SHP77 treated with DMSO at 0.1 percent for 48 hours (cell line): ENCODE measurements around the gene NRTN.
A peak's percentile ranks its signal among the peaks of the same experiment; 100 is the strongest.

Experiments
- DNase-seq: peaks from one replicate; lab custom pipeline; 2025; lab: John Stamatoyannopoulos, UW

Gene NRTN

DNA sequence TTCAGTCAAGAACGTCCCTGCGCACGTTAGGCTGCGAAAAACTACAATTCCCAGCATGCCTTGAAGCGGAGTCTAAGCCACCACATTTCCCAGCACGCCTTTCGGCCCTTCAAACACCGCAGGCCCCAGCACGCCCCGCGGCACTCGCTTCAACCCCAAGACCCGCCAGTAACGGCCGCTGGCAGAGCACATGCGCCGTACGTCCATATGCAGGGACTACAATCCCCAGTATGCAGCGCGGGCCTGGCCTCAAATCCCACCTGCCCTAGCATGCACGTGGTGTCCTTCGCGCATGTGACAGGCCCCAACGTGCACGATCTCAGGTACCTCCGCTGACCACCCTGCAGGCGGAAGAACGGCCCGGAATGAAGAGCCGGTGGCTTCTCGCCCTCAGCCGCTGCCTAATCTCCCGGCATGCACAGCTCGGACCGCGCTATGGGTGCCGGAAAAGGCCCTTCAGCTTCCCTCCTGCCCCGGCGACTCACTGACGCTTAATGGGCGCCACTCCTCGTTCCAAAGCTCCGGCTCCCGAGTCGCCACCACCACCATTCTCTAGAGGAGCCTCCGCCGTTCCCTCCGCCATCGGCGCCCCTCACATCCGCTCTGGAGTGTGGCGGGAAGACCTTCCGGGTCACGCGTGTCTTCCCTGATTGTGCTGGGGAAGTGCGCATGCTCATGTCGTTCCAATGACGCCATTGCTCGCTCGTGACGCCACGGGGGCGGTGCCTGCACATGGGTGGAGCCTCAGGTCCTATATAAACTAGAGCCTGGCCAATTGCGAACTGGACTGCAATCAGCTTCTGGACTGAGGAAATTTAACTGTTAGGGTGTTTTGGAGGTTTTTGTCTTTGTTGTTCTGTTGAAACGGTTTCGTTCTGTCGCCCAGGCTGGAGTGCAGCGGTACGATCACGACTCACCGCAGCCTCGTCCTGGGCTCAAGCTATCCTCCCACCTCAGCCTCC lies 14.0 kb upstream of the NRTN start, which contains the start of gene DUS3L:
Gene DUS3L, minus strand, starts transcription at position 605 of the 962 bp plus-strand sequence. Its CDS starts 22 bp downstream, at position 583.
- DNase-seq: peak; percentile 95

DNA sequence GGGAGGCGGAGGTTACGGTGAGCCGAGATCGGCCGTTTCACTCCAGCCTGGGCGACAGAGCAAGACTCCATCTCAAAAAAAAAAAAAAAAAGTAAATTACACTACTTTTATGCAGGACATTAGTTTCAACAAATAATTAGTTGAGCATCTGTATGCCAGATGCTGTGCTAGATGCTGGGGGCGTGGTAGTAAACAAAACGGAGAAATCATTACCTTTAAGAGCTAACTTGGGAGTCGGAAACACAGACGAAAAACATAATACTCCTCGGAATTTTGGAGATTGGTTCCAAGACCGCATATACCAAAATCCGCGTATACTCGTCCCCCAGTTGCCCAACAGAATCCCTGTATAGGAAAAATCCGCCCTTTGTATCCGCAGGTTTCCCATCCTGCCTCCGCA lies 12.6 kb upstream of the NRTN start:
- no peak for DNase-seq

DNA sequence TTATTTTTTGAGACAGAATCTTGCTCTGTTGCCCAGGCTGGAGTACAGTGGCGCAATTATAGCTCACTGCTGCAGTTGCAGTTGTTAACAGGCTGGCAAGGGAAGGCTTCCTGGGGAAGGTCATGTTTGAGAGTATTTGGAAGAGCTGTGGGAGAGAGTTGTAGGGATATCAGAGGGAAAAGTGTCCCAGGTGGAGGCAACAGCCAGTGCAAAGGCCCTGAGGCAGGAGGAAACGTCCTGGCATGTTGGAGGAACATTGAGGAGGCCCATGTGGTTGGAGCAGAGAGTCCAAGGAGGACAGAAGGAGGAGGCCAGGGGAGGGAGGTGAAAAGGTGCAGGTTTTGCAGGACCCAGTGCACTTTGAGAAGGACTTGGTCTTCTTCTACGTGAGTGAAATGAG lies 11.7 kb upstream of the NRTN start:
- no peak for DNase-seq

- no peak for DNase-seq
These were observed 9.4 kb upstream of the NRTN start for GRCh38 chr19:5795382-5795919.

DNA sequence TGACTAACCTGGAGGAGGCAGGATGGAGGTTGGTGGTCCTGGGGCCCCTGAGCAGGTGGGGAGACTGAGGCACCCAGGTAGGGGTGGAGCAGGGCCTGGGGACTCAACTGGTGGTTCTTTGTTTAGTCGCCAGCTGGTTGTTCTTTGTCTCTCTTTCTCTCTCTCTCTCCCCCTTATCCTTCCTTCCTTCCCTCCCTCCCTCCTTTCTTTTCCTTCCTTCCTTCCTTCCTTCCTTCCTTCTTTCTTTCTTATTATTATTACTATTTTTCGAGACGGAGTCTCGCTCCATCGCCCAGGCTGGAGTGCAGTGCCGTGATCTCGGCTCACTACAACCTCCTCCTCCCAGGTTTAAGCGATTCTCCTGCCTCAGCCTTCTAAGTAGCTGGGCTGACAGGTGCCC lies 6.6 kb upstream of the NRTN start:
- no peak for DNase-seq

- no peak for DNase-seq
These were observed 5.3 kb upstream of the NRTN start for GRCh38 chr19:5799247-5800241.

GRCh38 chr19:5800361-5801270 lies 4.3 kb upstream of the NRTN start:
- no peak for DNase-seq

DNA sequence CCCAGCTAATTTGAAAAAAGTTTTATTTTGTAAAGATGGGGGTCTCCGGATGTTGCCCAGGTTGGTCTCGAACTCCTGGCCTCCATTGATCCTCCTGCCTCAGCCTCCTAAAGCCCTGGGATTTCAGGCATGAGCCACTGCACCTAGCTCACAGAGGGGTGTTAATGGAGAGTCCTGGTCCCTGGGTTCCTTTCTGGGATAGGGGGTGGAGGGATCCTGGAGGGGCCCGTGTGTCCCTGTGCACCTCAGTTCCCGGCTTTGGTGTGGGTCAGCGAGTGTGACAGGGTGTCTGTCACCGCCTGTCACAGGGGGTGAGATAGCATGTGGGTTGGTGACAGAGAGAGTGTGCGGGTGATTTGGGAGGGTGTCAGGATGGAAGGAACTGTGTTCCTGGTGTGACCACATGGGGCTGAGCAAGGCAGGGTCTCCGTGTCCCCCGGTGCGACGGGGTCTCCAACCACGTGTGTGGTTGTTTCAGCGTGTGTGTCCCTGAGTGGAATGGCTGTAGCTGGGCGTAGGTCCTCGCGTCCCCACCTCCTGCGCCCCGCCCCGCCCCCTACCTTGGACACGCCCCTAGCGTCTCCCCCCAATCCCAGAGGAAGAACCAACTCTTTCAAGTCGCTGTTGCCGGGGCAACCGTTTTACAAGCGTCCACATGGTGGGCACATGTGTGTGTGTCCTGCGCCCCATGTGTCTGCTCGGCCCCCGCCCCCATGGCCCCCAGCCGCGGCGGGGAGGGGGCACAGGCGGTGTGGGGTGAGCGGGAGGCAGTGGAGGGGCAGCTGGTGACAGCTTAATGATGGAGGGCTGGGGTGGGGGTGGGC lies 2.9 kb upstream of the NRTN start:
- DNase-seq: no peak

DNA sequence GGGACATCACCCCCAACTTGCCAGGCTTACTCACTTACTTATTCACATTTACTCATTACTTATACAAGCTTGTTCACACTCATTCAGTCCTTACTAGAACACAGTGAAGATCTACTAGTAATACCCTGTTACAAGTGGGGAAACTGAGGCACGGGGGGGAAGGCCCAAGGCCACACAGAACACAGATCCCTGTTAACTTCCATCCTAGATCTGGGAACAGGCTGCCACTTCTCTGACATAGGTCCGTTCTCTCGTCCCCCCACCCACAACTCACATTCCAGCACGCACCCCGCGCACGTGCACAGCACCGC lies 1.5 kb upstream of the NRTN start:
- DNase-seq: no peak

GRCh38 chr19:5803752-5804515 lies 933 bp upstream of the NRTN start:
- DNase-seq: peak; percentile 56

DNA sequence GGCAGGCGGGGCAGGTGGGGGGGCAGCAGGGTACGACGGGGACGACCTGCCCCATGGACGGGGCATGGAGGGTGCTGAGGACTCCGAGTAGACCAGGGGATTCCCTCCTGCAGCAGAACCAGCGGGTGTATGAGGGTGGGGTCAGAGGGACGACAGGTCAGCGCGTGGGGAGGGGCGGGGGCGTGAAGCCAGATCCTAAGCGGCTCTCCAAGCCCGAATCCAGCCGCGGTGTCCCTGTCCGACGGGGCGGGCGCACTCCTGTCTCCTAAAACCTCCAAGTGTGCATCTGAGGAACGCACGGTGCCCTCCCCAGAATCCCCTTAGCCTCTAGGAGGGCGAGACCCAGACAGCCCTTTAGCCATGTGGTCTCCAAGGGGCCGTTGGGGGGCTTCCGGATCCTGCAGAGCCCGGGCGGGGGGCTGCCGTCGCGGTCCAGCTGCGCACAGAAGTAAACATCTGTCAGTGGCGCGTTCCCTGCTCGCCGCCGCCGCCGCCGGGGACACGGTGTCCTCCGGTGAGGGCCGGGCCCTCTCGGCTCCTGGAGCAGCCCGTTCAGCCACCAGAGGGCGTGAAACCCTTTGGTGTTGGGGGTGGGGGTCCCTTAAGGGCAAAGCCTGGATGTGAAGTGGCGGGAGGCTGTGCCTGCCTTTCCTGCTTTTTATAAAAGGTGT lies 730 bp downstream of the NRTN start:
- DNase-seq: peak; percentile 51

DNA sequence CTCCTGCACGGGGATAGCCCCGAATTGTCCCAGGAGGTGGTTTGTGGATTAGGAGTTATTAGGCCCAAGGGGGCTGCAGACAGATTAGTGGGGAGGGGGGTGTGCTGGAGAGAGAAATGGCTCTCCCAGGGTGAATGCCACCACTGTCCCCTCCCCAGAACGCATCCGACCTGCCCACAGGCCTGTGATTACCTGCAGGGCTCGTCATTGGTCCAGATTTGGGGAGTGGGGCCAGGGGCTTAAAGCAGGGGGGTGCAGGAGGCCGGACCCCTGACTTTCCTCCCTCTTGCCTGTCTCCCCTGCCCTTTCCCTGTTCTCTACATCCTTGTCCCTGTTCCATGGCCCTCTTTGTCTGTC lies 1.2 kb downstream of the NRTN start:
- DNase-seq: no peak

DNA sequence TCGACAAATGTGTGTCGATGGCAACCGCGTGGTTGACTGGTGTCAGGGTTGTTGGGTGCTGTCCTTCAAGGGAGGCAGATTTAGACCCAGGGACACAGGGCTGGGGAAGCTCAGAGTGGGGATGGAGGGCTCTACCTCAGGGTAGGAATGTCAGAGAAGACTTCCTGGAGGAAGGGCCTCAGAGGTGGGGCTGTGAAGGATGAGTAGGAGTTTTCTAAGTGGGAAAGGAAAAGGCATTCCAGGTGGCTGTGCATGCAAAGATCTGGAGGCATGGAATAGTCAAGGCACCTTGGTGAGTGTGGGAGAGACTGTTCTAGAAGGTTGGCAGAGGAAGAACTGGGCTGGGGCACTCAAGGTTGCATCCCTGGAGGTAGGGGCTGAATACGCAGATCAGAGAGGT lies 2.0 kb downstream of the NRTN start:
- no peak for DNase-seq

DNA sequence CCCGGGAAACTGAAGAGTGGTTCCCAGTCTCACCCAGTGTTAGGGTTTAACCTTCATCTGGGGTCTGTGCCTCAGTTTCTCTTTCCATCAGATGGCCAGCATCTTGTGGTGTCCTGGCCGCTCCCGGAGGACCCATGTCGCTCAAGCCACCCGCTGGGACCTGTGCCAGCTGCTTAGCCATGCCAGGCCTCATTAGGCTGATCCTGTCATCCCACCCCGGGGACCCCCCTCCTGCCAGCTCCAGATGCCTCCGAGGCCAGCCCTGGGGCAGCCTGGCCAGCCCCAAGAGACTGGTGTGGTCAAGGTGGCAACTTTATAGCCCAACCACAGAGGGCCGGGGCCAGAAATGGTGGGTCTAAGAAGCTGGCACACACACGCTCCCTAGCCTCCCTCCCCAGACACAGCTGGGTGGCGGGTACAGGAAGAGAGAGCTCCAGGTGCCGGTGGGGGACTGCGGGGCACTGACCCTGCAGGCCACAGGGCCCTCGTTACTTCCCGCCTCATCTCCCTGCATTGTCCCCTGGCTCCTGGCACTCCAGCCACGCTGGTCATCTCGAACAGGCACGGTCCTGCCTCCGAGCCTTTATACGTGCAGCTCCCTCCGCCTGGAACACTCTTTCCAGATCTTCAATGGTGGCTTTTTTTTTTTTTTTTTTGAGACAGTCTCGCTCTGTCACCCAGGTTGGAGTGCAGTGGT lies 3.4 kb downstream of the NRTN start:
- no peak for DNase-seq

DNA sequence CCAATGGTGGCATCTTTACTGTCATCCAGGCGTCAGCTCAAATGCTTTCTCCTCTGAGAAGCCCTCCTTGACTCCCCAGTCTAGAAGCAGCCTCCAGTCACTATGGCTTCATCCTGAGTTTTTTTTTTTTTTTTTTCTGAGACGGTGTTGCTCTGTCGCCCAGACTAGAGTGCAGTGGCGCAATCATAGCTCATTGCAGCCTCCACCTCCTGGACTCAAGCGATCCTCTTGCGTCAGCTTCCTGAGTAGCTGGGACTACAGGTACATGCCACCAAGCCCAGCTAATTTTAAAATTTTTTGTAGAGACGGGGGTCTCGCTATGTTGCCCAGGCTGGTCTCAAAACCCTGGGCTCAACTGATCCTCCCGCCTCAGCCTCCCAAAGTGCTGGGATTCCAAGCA lies 4.2 kb downstream of the NRTN start:
- no peak for DNase-seq

DNA sequence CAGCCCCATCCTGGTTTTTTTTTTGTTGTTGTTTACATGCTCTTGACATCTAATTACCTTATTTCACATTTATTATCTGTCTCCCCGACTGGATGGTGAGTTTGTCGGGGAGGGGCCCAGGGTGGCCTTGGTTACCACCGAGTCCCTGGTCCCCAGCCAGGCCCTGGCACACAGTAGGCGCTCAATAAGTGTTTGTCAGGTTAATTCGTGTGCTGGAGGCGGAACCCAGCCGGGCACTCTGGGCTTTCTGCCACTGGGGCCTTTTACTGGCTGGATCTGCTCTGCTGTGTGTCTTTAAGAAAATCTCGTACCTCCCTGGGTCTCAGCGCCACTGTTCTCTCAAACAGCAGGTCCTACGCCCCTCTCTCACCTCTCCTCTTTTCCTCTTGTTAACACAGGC lies 4.6 kb downstream of the NRTN start:
- no peak for DNase-seq

DNA sequence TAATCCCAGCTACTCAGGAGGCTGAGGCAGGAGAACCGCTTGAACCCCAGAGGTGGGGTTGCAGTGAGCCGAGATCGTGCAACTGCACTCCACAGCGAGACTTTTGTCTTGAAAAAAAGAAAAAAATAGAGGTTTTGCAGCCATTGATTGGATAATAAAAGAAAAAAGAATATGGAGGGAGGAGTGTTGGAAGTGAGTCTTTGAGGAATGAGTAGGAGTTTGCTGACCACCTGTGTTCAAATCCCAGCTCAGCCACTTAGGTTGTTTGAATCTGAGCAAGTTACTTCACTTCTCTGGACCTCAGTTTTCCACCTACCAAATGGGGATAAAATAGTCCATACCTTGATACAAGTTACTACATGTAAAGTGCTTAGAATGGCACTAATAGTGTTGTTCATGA lies 6.2 kb downstream of the NRTN start:
- no peak for DNase-seq

GRCh38 chr19:5814123-5814851 lies 9.4 kb downstream of the NRTN start:
- DNase-seq: no peak
